HepG2 (cell line): ENCODE results near the gene DSTN. TPM values are rescaled to one million over a fixed set of nuclear protein-coding genes. Genes with fewer than 3 reads are reported as not detected.

Experiments used
- E2F1 ChIP-seq: sonication (generic); formaldehyde crosslinking; IDR thresholded peaks from 2 replicates; pipeline ENCODE4 v1.5.0; 2020; ENCODE audit warnings: missing genetic modification reagents
- FOXA1 ChIP-seq, 2 experiments: fragments of 450-650 bp in 1 of 2; sonication (generic) in 1 of 2; formaldehyde crosslinking in 1 of 2; IDR thresholded peaks; 2 replicates each; pipeline versions ENCODE4 v1.4.0 to v1.6.1; 2016 to 2020; ENCODE audit warnings: missing genetic modification reagents in 1 of 2
- FOXK1 ChIP-seq: sonication (generic); formaldehyde crosslinking; IDR thresholded peaks from 2 replicates; pipeline ENCODE4 v1.4.0; 2020; ENCODE audit warnings: low read depth, missing genetic modification reagents, borderline replicate concordance
- FOXP4 ChIP-seq: sonication (generic); formaldehyde crosslinking; IDR thresholded peaks from 2 replicates; pipeline ENCODE4 v1.4.0; 2020; ENCODE audit warnings: missing genetic modification reagents
- GMEB1 ChIP-seq: sonication (generic); formaldehyde crosslinking; IDR thresholded peaks from 2 replicates; pipeline ENCODE4 v1.5.1; 2020; ENCODE audit warnings: missing genetic modification reagents, mild to moderate bottlenecking, borderline replicate concordance
- HDAC1 ChIP-seq: sonication (generic); formaldehyde crosslinking; IDR thresholded peaks from 2 replicates; pipeline ENCODE4 v1.5.1; 2020; ENCODE audit warnings: mild to moderate bottlenecking, missing genetic modification reagents
- HHEX ChIP-seq: IDR thresholded peaks from 2 replicates; pipeline ENCODE4 v1.6.1; 2016; ENCODE audit warnings: control low read depth
- MAF1 ChIP-seq: sonication (generic); formaldehyde crosslinking; IDR thresholded peaks from 2 replicates; pipeline ENCODE4 v1.5.0; 2020; ENCODE audit warnings: missing genetic modification reagents, borderline replicate concordance
- MIER2 ChIP-seq: IDR thresholded peaks from 2 replicates; pipeline ENCODE4 v1.6.1; 2016; ENCODE audit warnings: missing biosample characterization, missing genetic modification reagents
- POLR2A ChIP-seq, 2 experiments: IDR thresholded peaks; 2 replicates each; pipeline ENCODE4 v1.6.1; 2011; ENCODE audit warnings: low read depth in 2 of 2, low read length in 2 of 2, mild to moderate bottlenecking in 1 of 2, moderate library complexity in 1 of 2; ENCODE audit not compliant: insufficient read depth in 1 of 2
- RBM22 ChIP-seq: fragments of 200-400 bp; formaldehyde crosslinking; optimal IDR thresholded peaks from 2 replicates; pipeline ENCODE3; 2017; ENCODE audit warnings: mild to moderate bottlenecking, low read length, moderate library complexity
- SMYD3 ChIP-seq: sonication (generic); formaldehyde crosslinking; IDR thresholded peaks from 2 replicates; pipeline ENCODE4 v1.8.1; 2023; ENCODE audit warnings: mild to moderate bottlenecking, missing genetic modification reagents
- TAF1 ChIP-seq: sonication (generic); formaldehyde crosslinking; IDR thresholded peaks from 2 replicates; pipeline ENCODE4 v1.4.0; 2020; ENCODE audit warnings: missing genetic modification reagents
- XRCC5 ChIP-seq: fragments of 200-400 bp; formaldehyde crosslinking; optimal IDR thresholded peaks from 2 replicates; pipeline ENCODE3; 2017; ENCODE audit warnings: mild to moderate bottlenecking, low read length
- ZNF335 ChIP-seq: sonication (generic); formaldehyde crosslinking; IDR thresholded peaks from 2 replicates; pipeline ENCODE4 v1.4.0; 2020; ENCODE audit warnings: missing genetic modification reagents
- ZNF614 ChIP-seq: IDR thresholded peaks from 2 replicates; pipeline ENCODE4 v1.6.1; 2018; ENCODE audit warnings: missing biosample characterization, missing genetic modification reagents, inconsistent platforms, borderline replicate concordance
- ZNF773 ChIP-seq: sonication (generic); formaldehyde crosslinking; IDR thresholded peaks from 2 replicates; pipeline ENCODE4 v1.4.0; 2020; ENCODE audit warnings: missing genetic modification reagents, borderline replicate concordance
- polyA plus RNA-seq, 8 experiments: library from polyadenylated mRNA; depleted of rRNA in 3 of 8; stranded (reverse) in 7 of 8; unstranded in 1 of 8; fragments of >200 nt; fragmentation: Illumina TruSeq in 4 of 8; extraction: Trizol in 4 of 8; gene quantifications; 2 replicates each; pipeline versions ENCODE4 v1.2.1 to v1.2.3, GENCODE V29; 2011 to 2016; ENCODE audit warnings: low read depth in 4 of 8, missing spikeins in 1 of 8, mixed read lengths in 1 of 8; ENCODE audit not compliant: insufficient read depth in 1 of 8
- total RNA-seq, 5 experiments: library from RNA; depleted of rRNA; stranded (reverse); fragments of >200 nt; fragmentation: Illumina TruSeq; extraction: Trizol; gene quantifications; 2 replicates each; pipeline ENCODE4 v1.2.3, GENCODE V29; 2016; ENCODE audit warnings: low read depth in 1 of 5

The DSTN gene
- total and polyA plus RNA-seq, 2 of the 13 experiments (the other 11 are each of a cell fraction or from before 2014, with no cell fraction given) = 27.6 to 106 TPM

GRCh38 chr20:17653835-17654648 is 84.2 kb downstream of the DSTN start (continued):
- TF ChIP-seq FOXP4 (CRISPR knock-in tag) (no peak), RBM22 (peak; percentile 96), TAF1 (CRISPR knock-in tag) (no peak), FOXA1 (IDR thresholded peaks at IDR 0.05) (no peak), FOXA1 (CRISPR knock-in tag; IDR thresholded peaks at IDR 0.05) (no peak), HHEX (CRISPR knock-in tag) (no peak), MAF1 (CRISPR knock-in tag) (no peak), ZNF614 (CRISPR knock-in tag) (no peak), ZNF335 (no peak), E2F1 (no peak), XRCC5 (peak; percentile 2), FOXK1 (no peak), SMYD3 (CRISPR knock-in tag) (no peak), GMEB1 (no peak), ZNF773 (no peak), MIER2 (CRISPR knock-in tag) (no peak), POLR2A (IDR thresholded peaks at IDR 0.05; ENCODE audit: insufficient read depth in 1 of 2, low read depth in 2 of 2, low read length in 2 of 2) (0 out of 4 replicates have a peak, but pooled peaks of 1 of the 2 experiments have one; percentile 45), HDAC1 (CRISPR knock-in tag) (no peak)
